DND-41 (cell line): ENCODE results near the gene SLC9A4.

Source experiments
- ATAC-seq: fragments of 200-7000 bp; cut with Tn5 transposase; 3 replicates; pipeline ENCODE4 v1.9.1; 2021; ENCODE audit warnings: low read depth; ENCODE audit not compliant: insufficient read depth
- DNase-seq: peaks from one replicate; pipeline ENCODE4 v3.0.0-alpha.2; 2020
- H2AFZ ChIP-seq: 2 replicates; pipeline ENCODE4 v1.6.0; 2012; ENCODE audit warnings: low read depth, low read length
- H3K27ac ChIP-seq: 2 replicates; pipeline ENCODE4 v1.5.1; 2012; ENCODE audit warnings: low read length, inconsistent platforms
- H3K27me3 ChIP-seq: fragments of 200-600 bp; sonication (generic); 2 replicates; pipeline ENCODE4 v1.6.0; 2012; ENCODE audit warnings: low read length, mild to moderate bottlenecking, inconsistent platforms; ENCODE audit not compliant: insufficient read depth, poor library complexity
- H3K36me3 ChIP-seq: 2 replicates; pipeline ENCODE4 v1.5.1; 2012; ENCODE audit warnings: low read length, inconsistent platforms; ENCODE audit not compliant: insufficient read depth
- H3K4me1 ChIP-seq: 2 replicates; pipeline ENCODE4 v1.5.1; 2012; ENCODE audit warnings: mild to moderate bottlenecking, low read length; ENCODE audit not compliant: insufficient read depth
- H3K4me2 ChIP-seq: 2 replicates; pipeline ENCODE4 v1.6.0; 2012; ENCODE audit warnings: mild to moderate bottlenecking, moderate library complexity, low read length, inconsistent platforms; ENCODE audit not compliant: insufficient read depth
- H3K4me3 ChIP-seq, 2 experiments: fragments of 200-600 bp in 1 of 2; shearing (Covaris generic) in 1 of 2; 2 replicates each; pipeline ENCODE4 v1.5.1; 2012 to 2016; ENCODE audit warnings: inconsistent platforms in 2 of 2, low read length in 2 of 2, mild to moderate bottlenecking in 2 of 2, low read depth in 1 of 2, moderate library complexity in 1 of 2
- H3K79me2 ChIP-seq: 2 replicates; pipeline ENCODE4 v1.6.0; 2012; ENCODE audit warnings: low read length, inconsistent platforms; ENCODE audit not compliant: insufficient read depth
- H3K9ac ChIP-seq: 2 replicates; pipeline ENCODE4 v1.6.0; 2012; ENCODE audit warnings: low read depth, mild to moderate bottlenecking, inconsistent platforms, low read length, moderate library complexity
- H3K9me3 ChIP-seq: 2 replicates; pipeline ENCODE4 v1.5.1; 2012; ENCODE audit warnings: low read length, moderate library complexity, mild to moderate bottlenecking, inconsistent platforms; ENCODE audit not compliant: insufficient read depth, severe bottlenecking
- H4K20me1 ChIP-seq: 2 replicates; pipeline ENCODE4 v1.6.0; 2012; ENCODE audit warnings: low read length; ENCODE audit not compliant: insufficient read depth
- EZH2 ChIP-seq: IDR thresholded peaks from 3 replicates; pipeline ENCODE4 v1.6.1; 2012; ENCODE audit warnings: borderline replicate concordance, low read depth, mild to moderate bottlenecking, moderate library complexity, low read length, inconsistent platforms; ENCODE audit not compliant: severe bottlenecking
- TF ChIP-seq, protein P1 (sequence below): IDR thresholded peaks from 2 replicates; pipeline ENCODE4 v1.5.1; 2012; ENCODE audit warnings: borderline replicate concordance, low read length, moderate library complexity, mild to moderate bottlenecking; ENCODE audit not compliant: poor library complexity, severe bottlenecking; ENCODE audit errors: extremely low read depth

Gene SLC9A4

DNA sequence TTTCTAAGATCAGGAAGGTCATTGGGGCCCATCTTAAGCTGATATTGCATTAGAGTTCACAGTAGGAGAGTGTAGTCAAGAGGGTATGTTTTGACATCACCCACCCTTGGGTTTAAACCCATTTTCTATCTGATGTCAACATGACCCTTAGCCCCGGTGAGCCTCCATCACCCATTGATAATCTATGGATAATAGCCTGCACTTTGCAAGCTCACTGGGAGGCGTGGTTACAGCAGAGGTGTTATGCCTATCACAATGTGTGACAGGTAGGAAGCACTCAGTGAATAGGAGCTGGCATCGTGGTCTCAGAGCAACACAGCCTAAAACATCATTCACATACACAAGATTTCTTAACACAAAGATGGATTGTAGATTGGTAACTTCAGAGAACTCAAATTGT lies 28.8 kb upstream of the SLC9A4 start:
- peaks cover 12% of the 10 kb centered on the region for H3K27me3 ChIP-seq
- H4K20me1 ChIP-seq, result no peaks in the 10 kb centered on the region
- TF ChIP-seq EZH2, result no peak
- TF ChIP-seq, protein P1, sequence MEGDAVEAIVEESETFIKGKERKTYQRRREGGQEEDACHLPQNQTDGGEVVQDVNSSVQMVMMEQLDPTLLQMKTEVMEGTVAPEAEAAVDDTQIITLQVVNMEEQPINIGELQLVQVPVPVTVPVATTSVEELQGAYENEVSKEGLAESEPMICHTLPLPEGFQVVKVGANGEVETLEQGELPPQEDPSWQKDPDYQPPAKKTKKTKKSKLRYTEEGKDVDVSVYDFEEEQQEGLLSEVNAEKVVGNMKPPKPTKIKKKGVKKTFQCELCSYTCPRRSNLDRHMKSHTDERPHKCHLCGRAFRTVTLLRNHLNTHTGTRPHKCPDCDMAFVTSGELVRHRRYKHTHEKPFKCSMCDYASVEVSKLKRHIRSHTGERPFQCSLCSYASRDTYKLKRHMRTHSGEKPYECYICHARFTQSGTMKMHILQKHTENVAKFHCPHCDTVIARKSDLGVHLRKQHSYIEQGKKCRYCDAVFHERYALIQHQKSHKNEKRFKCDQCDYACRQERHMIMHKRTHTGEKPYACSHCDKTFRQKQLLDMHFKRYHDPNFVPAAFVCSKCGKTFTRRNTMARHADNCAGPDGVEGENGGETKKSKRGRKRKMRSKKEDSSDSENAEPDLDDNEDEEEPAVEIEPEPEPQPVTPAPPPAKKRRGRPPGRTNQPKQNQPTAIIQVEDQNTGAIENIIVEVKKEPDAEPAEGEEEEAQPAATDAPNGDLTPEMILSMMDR, result no peak
- no peak for DNase-seq
- H3K4me1 ChIP-seq, result no peaks in the 10 kb centered on the region
- no peak for ATAC-seq
- no peaks in the 10 kb centered on the region for H3K36me3 ChIP-seq
- H2AFZ ChIP-seq, result no peak overlapping the region
- no peak overlapping the region for H3K4me2 ChIP-seq
- H3K79me2 ChIP-seq, result no peaks in the 10 kb centered on the region
- H3K4me3 ChIP-seq, result no peak overlapping the region
- H3K9ac ChIP-seq, result no peak overlapping the region
- no peak overlapping the region for H3K27ac ChIP-seq
- no peaks in the 10 kb centered on the region for H3K9me3 ChIP-seq

DNA sequence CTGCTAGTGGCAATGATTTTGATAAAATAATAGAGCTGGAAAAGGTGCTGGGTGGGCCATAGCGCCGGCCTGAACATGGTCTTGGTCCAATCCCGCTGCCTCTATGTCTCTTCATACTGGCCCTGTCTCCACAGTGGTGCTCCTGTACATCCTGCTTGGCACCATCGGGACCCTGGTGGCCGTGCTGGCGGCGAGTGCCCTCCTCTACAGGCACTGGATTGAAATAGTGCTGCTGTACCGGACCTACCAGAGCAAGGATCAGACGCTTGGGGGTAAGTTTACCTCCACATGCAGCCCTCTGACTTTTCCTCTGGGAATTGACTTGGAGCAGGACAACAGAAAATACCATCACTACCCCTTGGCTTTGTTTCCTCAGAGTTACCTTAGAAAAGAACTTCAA lies 26.1 kb upstream of the SLC9A4 start:
- H3K9me3 ChIP-seq, result no peaks in the 10 kb centered on the region
- no peaks in the 10 kb centered on the region for H4K20me1 ChIP-seq
- ATAC-seq, result no peak
- no peaks in the 10 kb centered on the region for H3K36me3 ChIP-seq
- H3K4me1 ChIP-seq, result no peaks in the 10 kb centered on the region
- no peak for TF ChIP-seq EZH2
- no peaks in the 10 kb centered on the region for H3K79me2 ChIP-seq
- no peak overlapping the region for H3K9ac ChIP-seq
- DNase-seq, result no peak
- no peak overlapping the region for H2AFZ ChIP-seq
- H3K27ac ChIP-seq, result no peak overlapping the region
- H3K27me3 ChIP-seq, result peaks cover 7% of the 10 kb centered on the region
- no peak overlapping the region for H3K4me3 ChIP-seq
- H3K4me2 ChIP-seq, result no peak overlapping the region

DNA sequence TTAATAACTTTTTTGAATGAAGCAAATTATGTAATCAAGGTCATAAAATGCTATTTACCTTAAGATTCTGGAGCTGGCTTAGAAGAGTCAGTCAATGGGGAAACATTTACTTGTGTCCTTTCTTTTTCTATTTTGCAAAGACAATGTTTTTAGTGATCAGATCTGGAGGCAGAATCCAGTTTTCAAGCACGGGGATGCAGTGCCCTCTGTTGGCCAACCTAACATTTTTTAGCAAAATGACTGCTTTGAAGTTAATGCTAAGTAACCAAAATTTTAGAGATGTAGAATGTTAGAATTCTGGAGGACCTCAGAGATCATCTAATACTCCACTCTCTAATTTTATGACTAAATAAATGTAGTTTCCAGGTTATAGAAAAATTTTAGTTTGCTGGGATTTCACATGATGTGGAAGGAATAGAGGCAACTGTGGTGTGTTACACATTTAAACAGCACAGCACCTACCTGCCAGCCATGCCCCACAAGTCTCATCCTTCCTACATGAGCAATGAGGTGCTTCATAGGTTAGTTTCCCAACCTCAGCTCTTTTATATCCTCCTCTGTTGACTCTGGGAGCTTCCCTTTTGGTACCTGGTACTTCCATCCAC lies 23.6 kb upstream of the SLC9A4 start:
- Histone ChIP-seq H3K27ac (no peak overlapping the region), H3K4me2 (no peak overlapping the region), H3K79me2 (no peaks in the 10 kb centered on the region), H4K20me1 (no peaks in the 10 kb centered on the region), H3K9me3 (no peaks in the 10 kb centered on the region), H3K27me3 (peaks cover 2% of the 10 kb centered on the region), H2AFZ (no peak overlapping the region), H3K4me1 (no peaks in the 10 kb centered on the region), H3K36me3 (no peaks in the 10 kb centered on the region), H3K4me3 (no peak overlapping the region), H3K9ac (no peak overlapping the region)
- DNase-seq (peak; percentile 58), ATAC-seq (peak; percentile 59; the same call in 1 of the 3 replicates)
- TF ChIP-seq EZH2, result no peak
- TF ChIP-seq, protein P1, result peak; percentile 70

DNA sequence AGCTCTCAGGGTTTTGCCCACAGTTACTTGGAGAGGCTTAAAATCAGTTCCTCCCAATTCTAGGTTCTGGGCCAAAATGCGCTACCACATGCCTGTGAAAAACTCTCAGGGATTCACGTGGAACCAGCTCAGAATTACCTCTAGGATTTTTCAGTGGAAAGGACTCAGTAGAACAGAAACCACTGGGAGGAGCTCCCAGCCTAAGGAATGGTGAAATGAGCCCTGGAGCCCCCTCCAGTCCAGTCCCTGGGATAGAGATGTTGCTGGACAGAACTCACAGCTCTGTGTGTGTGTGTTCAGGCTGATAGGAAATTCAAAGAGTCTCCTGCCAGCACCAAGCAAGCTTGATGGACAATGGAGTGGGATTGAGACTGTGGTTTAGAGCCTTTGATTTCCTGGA lies 21.1 kb upstream of the SLC9A4 start:
- Histone ChIP-seq H3K79me2 (no peaks in the 10 kb centered on the region), H3K4me3 (no peak overlapping the region), H3K9ac (no peak overlapping the region), H3K27me3 (no peaks in the 10 kb centered on the region), H3K36me3 (no peaks in the 10 kb centered on the region), H2AFZ (no peak overlapping the region), H3K4me2 (no peak overlapping the region), H4K20me1 (no peaks in the 10 kb centered on the region), H3K27ac (no peak overlapping the region), H3K9me3 (no peaks in the 10 kb centered on the region), H3K4me1 (no peaks in the 10 kb centered on the region)
- TF ChIP-seq, protein P1, result no peak
- no peak for TF ChIP-seq EZH2
- DNase-seq (no peak), ATAC-seq (no peak)
